ENCODE results near the gene SCMH1.

The SCMH1 gene

GRCh38 chr1:41046347-41046775, 195.7 kb downstream of the SCMH1 start:
- TF ChIP-seq CTCF (IDR thresholded peaks at IDR 0.05; ENCODE audit: low read depth, low read length): no peak
- Histone ChIP-seq H3K27ac (no peak overlapping the region), H3K27me3 (ENCODE audit: insufficient read depth, low read depth, severe bottlenecking) (no peaks in the 10 kb centered on the region), H3K36me3 (peaks cover 78% of the 10 kb centered on the region), H3K9me3 (ENCODE audit: severe bottlenecking) (no peaks in the 10 kb centered on the region), H3K4me3 (ENCODE audit: low read depth, low read length) (no peak overlapping the region)
- DNase-seq: no peak

- Histone ChIP-seq H3K36me3 (peaks cover 78% of the 10 kb centered on the region), H3K27me3 (ENCODE audit: insufficient read depth, low read depth, severe bottlenecking) (no peaks in the 10 kb centered on the region), H3K4me3 (ENCODE audit: low read depth, low read length) (no peak overlapping the region), H3K27ac (no peak overlapping the region), H3K9me3 (ENCODE audit: severe bottlenecking) (no peaks in the 10 kb centered on the region)
- no peak for TF ChIP-seq CTCF (IDR thresholded peaks at IDR 0.05; ENCODE audit: low read depth, low read length)
- DNase-seq: no peak
Measured at GRCh38 chr1:41045740-41046139, 196.4 kb downstream of the SCMH1 start.

GRCh38 chr1:41044187-41044586, 197.9 kb downstream of the SCMH1 start:
- no peak for DNase-seq
- no peak for TF ChIP-seq CTCF (IDR thresholded peaks at IDR 0.05; ENCODE audit: low read depth, low read length)
- Histone ChIP-seq H3K4me3 (ENCODE audit: low read depth, low read length) (no peak overlapping the region), H3K27ac (no peak overlapping the region), H3K36me3 (peaks cover 80% of the 10 kb centered on the region), H3K9me3 (ENCODE audit: severe bottlenecking) (no peaks in the 10 kb centered on the region), H3K27me3 (ENCODE audit: insufficient read depth, low read depth, severe bottlenecking) (no peaks in the 10 kb centered on the region)

GRCh38 chr1:41041614-41042270, 200.4 kb downstream of the SCMH1 start:
- H3K36me3 ChIP-seq: peaks cover 83% of the 10 kb centered on the region
- no peaks in the 10 kb centered on the region for H3K9me3 ChIP-seq (ENCODE audit: severe bottlenecking)
- no peak for DNase-seq
- no peak overlapping the region for H3K4me3 ChIP-seq (ENCODE audit: low read depth, low read length)
- H3K27me3 ChIP-seq (ENCODE audit: insufficient read depth, low read depth, severe bottlenecking): no peaks in the 10 kb centered on the region
- H3K27ac ChIP-seq: no peak overlapping the region
- TF ChIP-seq CTCF (IDR thresholded peaks at IDR 0.05; ENCODE audit: low read depth, low read length): no peak

- Histone ChIP-seq H3K4me3 (ENCODE audit: low read depth, low read length) (no peak overlapping the region), H3K36me3 (peaks cover 83% of the 10 kb centered on the region), H3K27ac (no peak overlapping the region), H3K27me3 (ENCODE audit: insufficient read depth, low read depth, severe bottlenecking) (no peaks in the 10 kb centered on the region), H3K9me3 (ENCODE audit: severe bottlenecking) (no peaks in the 10 kb centered on the region)
- no peak for TF ChIP-seq CTCF (IDR thresholded peaks at IDR 0.05; ENCODE audit: low read depth, low read length)
- no peak for DNase-seq
Measured at GRCh38 chr1:41038110-41038509, 204.0 kb downstream of the SCMH1 start.
